GM21515 (cell line): ENCODE results near the gene DNASE1.
"Not testable (repeated sequence)": the region's sequence is repeated elsewhere in the genome, so short reads cannot be mapped to it uniquely, and the experiment has no call there.

ENCODE experiments used
- ATAC-seq: cut with Tn5 transposase; IDR thresholded peaks from one replicate; pipeline ENCODE4 v1.9.1; 2021; ENCODE audit not compliant: unreplicated experiment

Gene DNASE1

GRCh38 chr16:3654249-3654991 is at the start of gene DNASE1:
TSS of gene DNASE1 (plus strand) at chr16:3654691. CDS start at chr16:3655374, 683 bp downstream.
- ATAC-seq: no peak

DNA sequence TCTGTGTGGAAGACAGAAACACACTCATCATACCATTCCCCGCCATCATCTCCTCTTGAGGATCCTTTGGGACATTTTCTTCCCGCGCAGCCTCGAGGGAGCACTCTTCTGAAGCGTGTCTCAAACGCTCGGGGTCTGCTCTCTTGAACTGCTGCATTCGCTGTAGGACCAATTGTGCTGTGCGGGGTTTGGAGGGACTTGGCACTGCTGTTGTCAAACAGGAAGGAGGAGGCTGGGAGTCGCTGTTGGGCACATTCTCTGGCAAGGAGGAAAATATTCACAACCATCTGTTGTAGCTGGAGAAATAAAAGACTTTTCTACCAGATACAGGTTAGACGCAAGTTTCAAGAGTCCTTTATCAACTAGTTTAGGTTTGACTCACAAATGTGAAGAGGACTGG is 48.0 kb upstream of the DNASE1 start:
- ATAC-seq: no peak

DNA sequence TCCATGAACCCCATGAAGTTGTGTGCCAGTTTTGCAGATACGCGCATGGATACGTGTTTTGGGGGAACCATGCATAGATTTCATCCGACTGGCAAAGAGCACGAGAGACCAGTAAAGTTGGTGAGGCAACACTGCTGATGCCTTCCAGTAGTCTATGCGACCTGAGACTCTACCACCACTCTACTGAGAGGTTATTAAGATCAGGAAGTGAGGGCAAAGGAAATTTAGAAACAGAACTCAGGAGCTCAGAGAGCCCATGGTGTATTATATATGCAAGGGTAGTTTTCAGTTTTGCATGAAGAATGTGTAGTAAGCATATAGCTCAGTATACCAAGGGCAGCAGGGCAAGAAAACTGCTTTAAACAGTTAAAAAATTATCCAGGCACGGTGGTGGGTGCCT is 47.3 kb upstream of the DNASE1 start:
- ATAC-seq: no peak

DNA sequence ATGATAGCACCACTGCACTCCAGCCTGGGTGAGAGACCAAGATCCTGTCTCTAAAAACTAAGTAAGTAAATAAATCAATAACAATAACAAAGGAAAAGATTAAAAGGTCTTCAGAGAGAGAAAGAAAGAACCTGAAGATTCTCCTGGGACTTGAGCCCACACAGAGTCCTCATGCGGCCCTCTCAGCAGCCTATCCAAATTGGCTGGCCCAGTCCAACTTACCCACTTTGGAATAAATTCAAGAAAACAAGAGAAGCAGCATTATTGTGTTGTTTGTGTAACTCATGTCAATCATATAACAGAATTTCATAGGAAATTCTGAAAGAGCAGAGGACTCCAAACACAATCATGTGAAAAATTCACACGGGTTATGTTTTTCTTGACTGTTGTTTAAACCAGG is 46.9 kb upstream of the DNASE1 start:
- no peak for ATAC-seq

DNA sequence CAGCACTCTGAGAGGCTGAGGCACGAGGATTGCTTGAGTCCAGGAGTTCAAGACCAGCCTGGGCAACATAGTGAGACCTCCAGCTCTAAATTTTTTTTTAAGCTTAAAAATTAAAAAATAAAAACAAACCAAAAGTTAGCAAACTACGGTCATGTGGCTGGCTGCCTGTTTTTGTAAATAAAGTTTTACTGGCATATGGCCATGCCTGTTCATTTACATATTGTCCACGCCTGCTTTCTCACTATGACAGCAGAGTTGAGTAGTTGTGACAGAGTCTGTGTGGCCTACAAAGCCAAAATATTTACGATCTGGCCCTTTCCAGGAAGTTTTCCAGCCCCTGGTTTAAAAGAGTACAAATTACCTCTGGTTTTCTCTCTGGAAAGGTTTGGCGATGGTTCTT is 46.4 kb upstream of the DNASE1 start:
- no peak for ATAC-seq

DNA sequence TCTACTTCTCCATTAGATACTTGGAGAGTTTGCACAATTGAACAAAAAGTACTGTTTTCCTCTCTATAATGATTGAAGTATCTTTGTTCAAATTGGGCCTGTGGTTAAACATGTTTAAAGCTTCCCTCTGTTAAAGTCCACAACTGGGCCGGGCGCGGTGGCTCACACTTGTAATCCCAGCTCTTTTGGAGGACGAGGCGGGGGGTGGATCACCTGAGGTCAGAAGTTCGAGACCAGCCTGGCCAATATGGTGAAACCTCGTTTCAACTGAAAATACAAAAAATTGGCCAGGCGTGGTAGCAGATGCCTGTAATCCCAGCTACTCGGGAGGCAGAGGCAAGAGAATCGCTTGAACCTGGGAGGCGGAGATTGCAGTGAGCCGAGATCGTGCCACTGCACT is 45.5 kb upstream of the DNASE1 start:
- ATAC-seq: not testable (repeated sequence)

DNA sequence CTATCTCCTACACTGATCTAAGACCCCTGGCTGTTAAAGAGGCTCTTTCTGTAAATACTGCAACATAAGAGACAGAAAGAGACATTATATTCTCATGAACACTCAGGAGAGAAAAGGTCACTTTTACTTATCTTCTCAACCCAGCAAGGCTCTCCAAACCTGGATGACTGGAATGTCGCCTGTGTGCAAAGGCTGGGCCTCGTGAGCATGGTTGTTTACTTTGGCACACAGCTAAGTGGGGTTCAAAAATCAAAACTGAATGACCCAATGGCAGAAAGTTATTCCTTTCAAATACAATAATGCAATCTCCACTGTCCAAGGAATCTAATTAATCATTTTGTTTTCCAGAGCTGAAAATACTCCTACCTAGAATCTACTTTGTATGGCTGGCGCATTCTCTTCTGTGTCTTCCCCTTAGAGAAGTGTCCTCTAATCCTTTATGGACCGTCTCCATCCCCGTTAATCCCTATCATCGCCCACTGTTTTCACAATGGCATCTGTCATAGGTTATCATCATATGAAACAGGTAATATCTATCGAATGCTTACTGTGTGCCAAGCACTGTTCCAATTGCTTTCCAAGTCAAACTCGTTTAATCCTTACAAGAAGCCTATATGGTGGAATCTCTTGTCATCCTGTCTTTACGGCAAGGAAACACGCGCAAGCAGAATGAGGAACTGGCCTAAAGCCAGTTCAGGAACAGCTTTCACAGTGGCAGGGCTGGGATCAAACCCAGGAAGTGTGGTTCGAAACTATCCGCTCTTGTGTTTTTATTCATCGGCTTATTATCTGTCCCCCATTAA is 44.4 kb upstream of the DNASE1 start:
- no peak for ATAC-seq

- no peak for ATAC-seq
Measured at GRCh38 chr16:3610698-3611145, 43.8 kb upstream of the DNASE1 start.

- peak; percentile 75 for ATAC-seq
Measured at GRCh38 chr16:3611146-3611975, 43.1 kb upstream of the DNASE1 start, which contains the start of gene SLX4. TSS of gene SLX4 (minus strand) at chr16:3611606. CDS start at chr16:3608964, 2,642 bp downstream.

DNA sequence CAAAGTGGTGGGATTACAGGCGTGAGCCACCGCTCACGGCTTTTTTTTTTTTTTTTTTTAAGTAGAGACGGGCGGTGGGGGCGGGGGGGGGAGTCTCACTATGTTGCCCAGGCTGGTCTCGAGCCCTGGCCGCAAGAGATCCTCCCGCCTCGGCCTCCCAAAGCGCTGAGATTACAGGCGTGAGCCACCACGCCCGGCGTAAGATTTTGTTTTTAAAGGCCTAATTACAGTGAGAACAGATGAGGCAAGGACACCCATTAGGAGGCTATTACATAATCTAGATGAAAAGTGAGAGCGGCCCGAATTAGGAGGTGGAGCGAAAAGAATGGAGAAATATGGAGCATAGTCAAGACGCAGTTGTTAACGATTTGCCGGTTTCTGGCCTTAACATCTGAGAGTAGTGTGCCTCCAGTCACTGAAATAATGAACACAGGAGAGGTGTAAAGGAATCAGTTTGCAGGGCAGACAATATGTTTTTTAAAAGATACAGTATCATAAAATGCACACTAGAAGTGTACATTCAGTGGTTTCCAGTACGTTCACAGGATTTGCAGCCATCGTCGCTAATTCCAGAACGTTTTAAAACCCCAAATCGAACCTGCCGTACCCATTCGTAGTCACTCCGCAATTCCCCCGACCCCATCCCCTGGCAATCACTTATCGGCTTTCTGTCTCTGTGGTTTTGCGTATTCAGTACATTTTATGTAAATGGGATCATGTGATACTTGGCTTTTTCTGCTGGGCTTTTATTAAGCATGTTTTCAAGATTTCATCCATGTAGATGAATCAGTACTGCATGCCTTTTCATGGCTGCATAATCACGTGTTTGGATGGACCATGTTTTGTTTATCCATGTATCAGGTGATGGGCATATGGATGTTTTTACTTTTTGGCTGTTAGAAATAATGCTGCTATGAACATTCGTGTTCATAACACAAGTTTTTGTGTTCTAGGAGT is 41.7 kb upstream of the DNASE1 start:
- ATAC-seq: no peak

- ATAC-seq: no peak
Measured at GRCh38 chr16:3618769-3619141, 35.7 kb upstream of the DNASE1 start.

GRCh38 chr16:3623642-3624041 is 30.8 kb upstream of the DNASE1 start:
- ATAC-seq: no peak

GRCh38 chr16:3625331-3625730 is 29.2 kb upstream of the DNASE1 start:
- no peak for ATAC-seq

GRCh38 chr16:3625911-3626732 is 28.4 kb upstream of the DNASE1 start:
- no peak for ATAC-seq

- ATAC-seq: no peak
Measured at GRCh38 chr16:3637371-3637923, 17.0 kb upstream of the DNASE1 start.

- ATAC-seq: no peak
Measured at GRCh38 chr16:3638916-3639644, 15.4 kb upstream of the DNASE1 start.

DNA sequence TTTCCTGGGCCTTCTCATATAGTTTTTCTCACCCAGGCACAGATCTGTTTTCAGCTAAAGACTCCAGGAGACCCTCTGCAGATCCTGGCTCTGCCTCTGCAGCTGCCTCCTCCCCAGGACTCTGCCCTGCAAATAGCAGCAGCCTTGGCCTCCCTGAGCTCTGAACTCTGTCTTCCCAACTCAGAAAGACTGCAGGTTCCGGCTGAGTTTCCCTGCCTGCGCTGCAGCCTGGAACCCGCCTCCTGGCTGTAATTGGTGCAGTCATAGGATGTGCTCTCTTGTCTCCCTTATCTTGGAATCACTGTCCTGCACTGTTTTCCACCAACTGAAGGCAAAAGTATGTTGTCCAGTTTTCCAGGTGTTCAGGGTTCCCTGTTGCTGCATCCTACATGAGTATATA is 14.3 kb upstream of the DNASE1 start:
- no peak for ATAC-seq
